Hepatocyte (in vitro differentiated cells): ENCODE results near the gene CNPY4. TPM values are rescaled to one million over a fixed set of nuclear protein-coding genes. Genes with fewer than 3 reads are reported as not detected.

Experiments
- DNase-seq: peaks from one replicate; pipeline ENCODE4 v3.0.0-alpha.2; 2016; ENCODE audit warnings: low spot score
- H2AFZ ChIP-seq: fragments of 200-600 bp; sonication (generic); 2 replicates; pipeline ENCODE4 v1.6.0; 2016; ENCODE audit warnings: antibody characterized with exemption, mild to moderate bottlenecking
- H3K27ac ChIP-seq: fragments of 200-600 bp; sonication (generic); 2 replicates; pipeline ENCODE4 v1.5.1; 2016; ENCODE audit warnings: mild to moderate bottlenecking
- H3K27me3 ChIP-seq: fragments of 200-600 bp; sonication (generic); 2 replicates; pipeline ENCODE4 v1.6.1; 2016
- H3K36me3 ChIP-seq: fragments of 200-600 bp; sonication (generic); replicated peaks from 2 replicates; pipeline ENCODE4 v1.5.1; 2016; ENCODE audit warnings: low read depth; ENCODE audit not compliant: insufficient read depth
- H3K4me1 ChIP-seq: fragments of 200-600 bp; sonication (generic); 2 replicates; pipeline ENCODE4 v1.5.1; 2016; ENCODE audit warnings: mild to moderate bottlenecking, moderate library complexity; ENCODE audit not compliant: insufficient read depth
- H3K4me2 ChIP-seq: fragments of 200-600 bp; sonication (generic); 2 replicates; pipeline ENCODE4 v1.6.0; 2016
- H3K4me3 ChIP-seq: fragments of 200-600 bp; sonication (generic); 2 replicates; pipeline ENCODE4 v1.5.1; 2016; ENCODE audit warnings: mild to moderate bottlenecking
- H3K79me2 ChIP-seq: fragments of 200-600 bp; sonication (generic); 2 replicates; pipeline ENCODE4 v1.6.0; 2017; ENCODE audit warnings: mild to moderate bottlenecking
- H3K9me2 ChIP-seq: fragments of 200-600 bp; sonication (generic); replicated peaks from 2 replicates; pipeline ENCODE4 v1.6.0; 2017; ENCODE audit warnings: mild to moderate bottlenecking; ENCODE audit not compliant: insufficient read depth
- H3K9me3 ChIP-seq: fragments of 200-600 bp; sonication (generic); 2 replicates; pipeline ENCODE4 v1.5.1; 2016; ENCODE audit warnings: low read depth, mild to moderate bottlenecking
- H4K20me1 ChIP-seq: fragments of 200-600 bp; sonication (generic); 2 replicates; pipeline ENCODE4 v1.6.0; 2016; ENCODE audit warnings: mild to moderate bottlenecking; ENCODE audit not compliant: insufficient read depth, poor library complexity, severe bottlenecking
- CTCF ChIP-seq: fragments of 200-600 bp; sonication (generic); IDR thresholded peaks from 2 replicates; pipeline ENCODE4 v1.5.1; 2016; ENCODE audit warnings: antibody characterized with exemption, mild to moderate bottlenecking; ENCODE audit not compliant: poor library complexity
- EZH2 ChIP-seq: fragments of 200-600 bp; sonication (generic); IDR thresholded peaks from 2 replicates; pipeline ENCODE4 v1.6.1; 2016; ENCODE audit warnings: antibody characterized with exemption, mild to moderate bottlenecking, borderline replicate concordance
- EZH2phosphoT487 ChIP-seq: fragments of 200-600 bp; sonication (generic); IDR thresholded peaks from one replicate; pipeline ENCODE4 v1.6.1; 2018; ENCODE audit warnings: antibody characterized with exemption, mild to moderate bottlenecking, low read depth, moderate library complexity; ENCODE audit not compliant: unreplicated experiment, severe bottlenecking
- WGBS: methylation state at CpG from one replicate; pipeline ENCODE4 v1.1.6; 2016; ENCODE audit warnings: low lambda C conversion rate; ENCODE audit errors: missing lambda C conversion rate; 5-methylcytosine and 5-hydroxymethylcytosine counted together
- polyA plus RNA-seq: library from polyadenylated mRNA; unstranded; fragments of >200 nt; fragmentation: Nextera tagmentation; extraction: Ambion mirVana; gene quantifications from 2 replicates; pipeline ENCODE4 v1.2.1, GENCODE V29; 2016
- total RNA-seq: library from RNA; depleted of rRNA; stranded (reverse); fragments of >200 nt; gene quantifications from 2 replicates; pipeline ENCODE4 v1.2.3, GENCODE V29; 2014

Gene CNPY4
- total and polyA plus RNA-seq, 2 experiments from 2014 or later: 27.4 to 28.1 TPM

- Histone ChIP-seq H3K27ac (peak overlapping the region; percentile 73), H3K27me3 (no peaks in the 10 kb centered on the region), H3K9me3 (no peaks in the 10 kb centered on the region), H3K36me3 (no peaks in the 10 kb centered on the region), H2AFZ (no peak overlapping the region), H4K20me1 (no peaks in the 10 kb centered on the region), H3K4me3 (no peak overlapping the region), H3K4me2 (no peak overlapping the region), H3K4me1 (peaks cover 15% of the 10 kb centered on the region), H3K9me2 (no peaks in the 10 kb centered on the region), H3K79me2 (peaks cover 48% of the 10 kb centered on the region)
- DNase-seq: no peak
- TF ChIP-seq EZH2: no peak
- no peak for TF ChIP-seq EZH2phosphoT487
- TF ChIP-seq CTCF: no peak
- WGBS: 86% methylated on average over 16 of the region's 16 CpGs
Observed at GRCh38 chr7:100153708-100154535, 34.5 kb downstream of the CNPY4 start.

GRCh38 chr7:100154651-100155491 lies 35.4 kb downstream of the CNPY4 start:
- DNase-seq: peak; percentile 48
- H2AFZ ChIP-seq: no peak overlapping the region
- TF ChIP-seq CTCF (no peak), EZH2 (no peak), EZH2phosphoT487 (no peak)
- H3K79me2 ChIP-seq: peaks cover 39% of the 10 kb centered on the region
- H3K4me1 ChIP-seq: peaks cover 15% of the 10 kb centered on the region
- H3K4me3 ChIP-seq: no peak overlapping the region
- 90% methylated on average over 24 of the region's 30 CpGs for WGBS
- no peak overlapping the region for H3K4me2 ChIP-seq
- no peaks in the 10 kb centered on the region for H3K9me3 ChIP-seq
- no peaks in the 10 kb centered on the region for H3K27me3 ChIP-seq
- H3K9me2 ChIP-seq: no peaks in the 10 kb centered on the region
- no peaks in the 10 kb centered on the region for H4K20me1 ChIP-seq
- peak overlapping the region; percentile 73 for H3K27ac ChIP-seq
- H3K36me3 ChIP-seq: no peaks in the 10 kb centered on the region

DNA sequence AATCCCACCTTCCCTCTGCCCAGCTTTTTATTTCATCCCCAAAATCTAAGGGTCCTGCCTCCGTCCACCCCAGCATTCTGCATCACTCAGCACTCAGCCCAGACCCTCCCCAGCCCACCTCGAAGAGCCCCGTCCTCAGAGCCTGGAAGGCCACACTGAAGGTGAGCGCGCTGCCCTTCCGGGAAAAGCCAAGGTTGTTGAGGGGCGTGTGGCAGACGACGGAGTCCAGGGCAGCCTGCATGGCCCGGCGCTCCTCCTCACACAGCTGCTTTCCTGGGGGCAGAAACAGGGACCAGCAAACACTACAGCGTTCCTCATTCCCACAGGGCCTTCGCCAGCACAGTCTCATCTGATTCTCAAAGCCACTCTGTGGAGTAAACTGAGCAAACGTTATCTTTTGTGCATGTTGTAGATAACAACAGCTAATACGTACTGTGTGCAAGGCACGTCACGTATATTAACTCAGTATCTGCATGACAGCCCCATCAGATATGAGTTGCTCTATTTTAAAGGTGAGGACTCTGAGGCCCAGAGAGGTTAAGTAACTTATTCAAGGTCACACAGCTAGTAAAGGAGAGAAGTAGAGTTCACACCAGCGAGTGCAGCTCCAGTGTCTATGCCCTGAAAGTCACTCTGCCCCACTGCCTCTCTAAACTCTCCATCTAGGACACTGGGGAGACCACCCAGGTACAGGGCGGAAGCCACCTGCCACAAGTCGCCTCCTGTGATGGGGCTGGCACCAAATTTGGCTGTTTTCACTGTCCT lies 36.3 kb downstream of the CNPY4 start:
- peaks cover 15% of the 10 kb centered on the region for H3K4me1 ChIP-seq
- peaks cover 30% of the 10 kb centered on the region for H3K79me2 ChIP-seq
- H2AFZ ChIP-seq: no peak overlapping the region
- H4K20me1 ChIP-seq: no peaks in the 10 kb centered on the region
- no peaks in the 10 kb centered on the region for H3K27me3 ChIP-seq
- H3K36me3 ChIP-seq: no peaks in the 10 kb centered on the region
- no peak overlapping the region for H3K4me3 ChIP-seq
- peak overlapping the region; percentile 73 for H3K27ac ChIP-seq
- no peak for DNase-seq
- WGBS: 85% methylated on average over 20 of the region's 20 CpGs
- TF ChIP-seq CTCF (no peak), EZH2 (no peak), EZH2phosphoT487 (no peak)
- H3K9me2 ChIP-seq: no peaks in the 10 kb centered on the region
- H3K9me3 ChIP-seq: no peaks in the 10 kb centered on the region
- H3K4me2 ChIP-seq: no peak overlapping the region
